Adrenal gland (tissue), 12 donors: ENCODE measurements around the gene GMDS. TPM values are rescaled to one million over a fixed set of nuclear protein-coding genes. Genes with fewer than 3 reads are reported as not detected.

Experiments
- DNase-seq, 7 donors: peaks; one replicate each; pipeline ENCODE4 v3.0.0-alpha.2; 2019 to 2020
- H3K27ac ChIP-seq, 5 donors: fragments of 200-600 bp; sonication (generic) in 4 of 5; 1 replicate in 3 of 5; 2 replicates in 2 of 5; pipeline versions ENCODE4 v1.5.1 to v1.8.0; 2016 to 2020; ENCODE audit warnings: mild to moderate bottlenecking in 1 of 5
- H3K27me3 ChIP-seq: fragments of 200-600 bp; 2 replicates; pipeline ENCODE4 v1.8.0; 2021
- H3K36me3 ChIP-seq, 2 donors: fragments of 200-600 bp; replicated peaks in 1 of 2; 1 replicate in 1 of 2; 2 replicates in 1 of 2; pipeline versions ENCODE4 v1.5.1 to v1.8.0; 2018 to 2022
- H3K4me1 ChIP-seq, 2 donors: fragments of 200-600 bp; replicated peaks in 1 of 2; 1 replicate in 1 of 2; 2 replicates in 1 of 2; pipeline versions ENCODE4 v1.5.1 to v1.8.0; 2018 to 2021
- H3K4me3 ChIP-seq, 4 donors: fragments of 200-600 bp; sonication (generic) in 3 of 4; one replicate each; pipeline ENCODE4 v1.5.1; 2016 to 2018
- H3K9me3 ChIP-seq, 3 donors: fragments of 200-600 bp; sonication (generic) in 1 of 3; replicated peaks in 1 of 3; 1 replicate in 2 of 3; 2 replicates in 1 of 3; pipeline versions ENCODE4 v1.5.1 to v1.8.0; 2016 to 2021
- POLR2A ChIP-seq, 2 donors: fragments of 450-650 bp; IDR thresholded peaks; one replicate each; pipeline ENCODE4 v1.6.1; 2017; ENCODE audit warnings: antibody characterized with exemption in 2 of 2, mild to moderate bottlenecking in 2 of 2, moderate library complexity in 1 of 2
- WGBS, 4 donors: extraction: QIAGEN DNeasy Blood & Tissue Kit in 2 of 4; methylation state at CpG; one replicate each; pipeline versions ENCODE4 v1.1.5 to v1.1.7; 2013 to 2017; 5-methylcytosine and 5-hydroxymethylcytosine counted together
- intact Hi-C, 2 donors: fragments of 100-400 bp; cut with DNase I; formaldehyde crosslinking; loops; one replicate each; pipeline versions ENCODE4 v1.14.1 to v1.15.0; 2022 to 2023
- polyA plus RNA-seq, 3 donors: library from polyadenylated mRNA; stranded (reverse); fragments of 200-250 nt in 2 of 3; fragments of 350-450 nt in 1 of 3; fragmentation: Illumina TruSeq in 1 of 3; extraction: RNeasy Lipid Tissue Mini Kit (QIAGEN cat#74804) in 1 of 3; gene quantifications; one replicate each; pipeline ENCODE4 v1.2.3, GENCODE V29; 2013 to 2014
- total RNA-seq, 9 donors: library from RNA; depleted of rRNA in 4 of 9; stranded (reverse); fragments of >200 nt in 4 of 9; fragments of 120-200 nt in 1 of 9; fragmentation: NEBNext Ultra II Directional in 1 of 9; extraction: Animal tissue kit (Norgen Biotek cat#: 25700) in 1 of 9; gene quantifications; one replicate each; pipeline versions ENCODE4 v1.1.0 to v1.2.4, GENCODE V29; 2013 to 2023
- TF ChIP-seq, protein P1 (sequence below), 6 experiments: fragments of 450-650 bp in 4 of 6; fragments of 200-600 bp in 2 of 6; sonication (generic) in 1 of 6; IDR thresholded peaks; 1 replicate in 5 of 6; 2 replicates in 1 of 6; pipeline versions ENCODE4 v1.5.1 to v1.8.0; 2016 to 2021; ENCODE audit warnings: antibody characterized with exemption in 6 of 6, mild to moderate bottlenecking in 2 of 6, moderate library complexity in 1 of 6
- donor health status: healthy with polysubstance abuse.
- donor health status: Bipolar disorder and iron deficiency.
- donor health status: DM: yes; HTN: yes; CAD: no.
- donor health status: DM: no; HTN: no; CAD: no.
- donor health status: DM: no; HTN: no; CAD: no.
- donor health status: DM: yes; HTN: yes; CAD: no.

GMDS gene
- total and polyA plus RNA-seq, 12 donors: 8.5 to 39.2 (median 15.2) TPM

- H3K4me1 ChIP-seq: peaks cover 0 to 12% of the 10 kb centered on the region in 2 donors
- H3K27me3 ChIP-seq: no peaks in the 10 kb centered on the region
- H3K4me3 ChIP-seq: peak overlapping the region in 1 of 4 donors; percentile 18
- no peak for TF ChIP-seq POLR2A (IDR thresholded peaks at IDR 0.05)
- TF ChIP-seq, protein P1, sequence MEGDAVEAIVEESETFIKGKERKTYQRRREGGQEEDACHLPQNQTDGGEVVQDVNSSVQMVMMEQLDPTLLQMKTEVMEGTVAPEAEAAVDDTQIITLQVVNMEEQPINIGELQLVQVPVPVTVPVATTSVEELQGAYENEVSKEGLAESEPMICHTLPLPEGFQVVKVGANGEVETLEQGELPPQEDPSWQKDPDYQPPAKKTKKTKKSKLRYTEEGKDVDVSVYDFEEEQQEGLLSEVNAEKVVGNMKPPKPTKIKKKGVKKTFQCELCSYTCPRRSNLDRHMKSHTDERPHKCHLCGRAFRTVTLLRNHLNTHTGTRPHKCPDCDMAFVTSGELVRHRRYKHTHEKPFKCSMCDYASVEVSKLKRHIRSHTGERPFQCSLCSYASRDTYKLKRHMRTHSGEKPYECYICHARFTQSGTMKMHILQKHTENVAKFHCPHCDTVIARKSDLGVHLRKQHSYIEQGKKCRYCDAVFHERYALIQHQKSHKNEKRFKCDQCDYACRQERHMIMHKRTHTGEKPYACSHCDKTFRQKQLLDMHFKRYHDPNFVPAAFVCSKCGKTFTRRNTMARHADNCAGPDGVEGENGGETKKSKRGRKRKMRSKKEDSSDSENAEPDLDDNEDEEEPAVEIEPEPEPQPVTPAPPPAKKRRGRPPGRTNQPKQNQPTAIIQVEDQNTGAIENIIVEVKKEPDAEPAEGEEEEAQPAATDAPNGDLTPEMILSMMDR (IDR thresholded peaks at IDR 0.05): no peak
- H3K36me3 ChIP-seq: no peaks in the 10 kb centered on the region
- peak overlapping the region in 1 of 5 donors; percentile 34 for H3K27ac ChIP-seq
- DNase-seq: no peak
- H3K9me3 ChIP-seq: no peaks in the 10 kb centered on the region
- 71 to 81% (median 78%) methylated on average over 4 of the region's 4 CpGs for WGBS, 4 donors
- intact Hi-C loops: no loop called here
Measured at GRCh38 chr6:2110504-2110903, 134.9 kb downstream of the GMDS start.

GRCh38 chr6:2109796-2110195 is 135.6 kb downstream of the GMDS start:
- intact Hi-C loops: loop anchor here in 1 of 2 donors (5.0 kb wide), 1 partner anchor 507 kb away; no protein-coding TSS in a partner anchor

GRCh38 chr6:2108700-2109306 is 136.6 kb downstream of the GMDS start:
- Histone ChIP-seq H3K27ac (no peak overlapping the region), H3K4me1 (peaks cover 0 to 14% of the 10 kb centered on the region in 2 donors), H3K4me3 (no peak overlapping the region), H3K9me3 (no peaks in the 10 kb centered on the region), H3K27me3 (no peaks in the 10 kb centered on the region), H3K36me3 (no peaks in the 10 kb centered on the region)
- TF ChIP-seq POLR2A (IDR thresholded peaks at IDR 0.05): no peak
- intact Hi-C loops: loop anchor here in 1 of 2 donors (5.0 kb wide), 1 partner anchor 507 kb away; no protein-coding TSS in a partner anchor
- WGBS, 4 donors: 91 to 95% (median 93%) methylated on average over 9 of the region's 9 CpGs
- no peak for DNase-seq

More at GRCh38 chr6:2109796-2110195, 135.6 kb downstream of the GMDS start:
- H3K27ac ChIP-seq: no peak overlapping the region
- H3K4me3 ChIP-seq: no peak overlapping the region
- no peaks in the 10 kb centered on the region for H3K36me3 ChIP-seq
- no peaks in the 10 kb centered on the region for H3K9me3 ChIP-seq
- DNase-seq: no peak
- H3K4me1 ChIP-seq: peaks cover 0 to 12% of the 10 kb centered on the region in 2 donors
- TF ChIP-seq POLR2A (IDR thresholded peaks at IDR 0.05): no peak
- TF ChIP-seq, protein P1 (IDR thresholded peaks at IDR 0.05): no peak
- H3K27me3 ChIP-seq: no peaks in the 10 kb centered on the region
- 88 to 93% (median 92%) methylated on average over 5 of the region's 5 CpGs for WGBS, 4 donors

GRCh38 chr6:2104524-2104880 is 140.9 kb downstream of the GMDS start:
- Histone ChIP-seq H3K4me1 (peaks cover 0 to 6% of the 10 kb centered on the region in 2 donors), H3K36me3 (no peaks in the 10 kb centered on the region), H3K9me3 (peaks cover 0 to 7% (median 0%) of the 10 kb centered on the region in 3 donors), H3K27ac (no peak overlapping the region), H3K4me3 (no peak overlapping the region), H3K27me3 (no peaks in the 10 kb centered on the region)
- no peak for TF ChIP-seq POLR2A (IDR thresholded peaks at IDR 0.05)
- TF ChIP-seq, protein P1 (IDR thresholded peaks at IDR 0.05): no peak
- intact Hi-C loops: loop anchor here in 1 of 2 donors (5.0 kb wide), 1 partner anchor 497 kb away; the partner anchor contains the start of gene FOXC1
- WGBS, 4 donors: 0 to 15% (median 7%) methylated on average over 1 of the region's 1 CpG
- DNase-seq: no peak
